Measurements from ENCODE around the gene ZFP30. TPM values are rescaled to one million over a fixed set of nuclear protein-coding genes. Genes with fewer than 3 reads are reported as not detected.

ZFP30 gene
- polyA plus RNA-seq, 2 of the 4 experiments (the other 2 are of a cell fraction): 9.0 to 9.2 TPM

GRCh38 chr19:37655689-37656371, 565 bp upstream of the ZFP30 start:
- Histone ChIP-seq H3K9me3 (peaks cover 75% of the 10 kb centered on the region), H3K4me1 (no peaks in the 10 kb centered on the region), H3K27ac (peak overlapping the region; percentile 88 to 89), H3K4me2 (peak overlapping the region; percentile 70), H3K4me3 (peak overlapping the region; percentile 66)
- DNase-seq (ENCODE audit: low read depth in 1 of 2, low spot score in 1 of 2): peak; percentile 81 to 91
- ChIA-PET POLR2A (no interaction called here), CTCF (interaction anchor here (2.2 kb wide), 1 partner anchor 8 kb away, joined by 8 read pairs; no protein-coding TSS in a partner anchor)
- WGBS (ENCODE audit: missing lambda C conversion rate): 37% methylated on average over 57 of the region's 57 CpGs
- FAIRE-seq: peak; percentile 32
- ATAC-seq: peak; percentile 83 to 85
- no peak for TF ChIP-seq RNF2 (IDR thresholded peaks at IDR 0.05; ENCODE audit: borderline replicate concordance, low read depth)
- no peak for TF ChIP-seq FOSB (CRISPR knock-in tag; IDR thresholded peaks at IDR 0.05)
- TF ChIP-seq PHF8 (IDR thresholded peaks at IDR 0.05; ENCODE audit: borderline replicate concordance, low read depth): 0 out of 2 replicates have a peak, but pooled peaks have one; percentile 25
- no peak for TF ChIP-seq CHD4 (IDR thresholded peaks at IDR 0.05; ENCODE audit: borderline replicate concordance)
- TF ChIP-seq JUNB (IDR thresholded peaks at IDR 0.05): no peak
- TF ChIP-seq HOXB5 (CRISPR knock-in tag; IDR thresholded peaks at IDR 0.05): 0 out of 2 replicates have a peak, but pooled peaks have one; percentile 26
- TF ChIP-seq HDAC2 (IDR thresholded peaks at IDR 0.05): no peak
- peak; percentile 63 for TF ChIP-seq POLR2A (IDR thresholded peaks at IDR 0.05; ENCODE audit: low read length)
- no peak for TF ChIP-seq BCL3 (IDR thresholded peaks at IDR 0.05)
- TF ChIP-seq MAZ (IDR thresholded peaks at IDR 0.05; ENCODE audit: borderline replicate concordance, low read depth, low read length): no peak
- TF ChIP-seq CEBPB (IDR thresholded peaks at IDR 0.05): no peak
- peak; percentile 55 for TF ChIP-seq GATA3 (IDR thresholded peaks at IDR 0.05; ENCODE audit: borderline replicate concordance)
- TF ChIP-seq TP53 (CRISPR knock-in tag; IDR thresholded peaks at IDR 0.05): no peak
- TF ChIP-seq CBX8 (IDR thresholded peaks at IDR 0.05): no peak
- no peak for TF ChIP-seq RFX5 (IDR thresholded peaks at IDR 0.05)
- TF ChIP-seq MAX (IDR thresholded peaks at IDR 0.05): peak; percentile 93
- no peak for TF ChIP-seq HES2 (IDR thresholded peaks at IDR 0.05)
- TF ChIP-seq NR3C1 (IDR thresholded peaks at IDR 0.05): no peak
- no peak for TF ChIP-seq ZC3H11A (IDR thresholded peaks at IDR 0.05)
- no peak for TF ChIP-seq KDM5A (IDR thresholded peaks at IDR 0.05)
- TF ChIP-seq JUN (IDR thresholded peaks at IDR 0.05): peak in 1 of 2 experiments; percentile 37; a peak in 2 of 5 replicates
- TF ChIP-seq HMGXB4 (CRISPR knock-in tag; IDR thresholded peaks at IDR 0.05; ENCODE audit: borderline replicate concordance): no peak
- TF ChIP-seq SREBF2 (IDR thresholded peaks at IDR 0.05): no peak; the same call in 1 of the 2 replicates
- no peak for TF ChIP-seq ESRRA (IDR thresholded peaks at IDR 0.05; ENCODE audit: borderline replicate concordance, low read length)
- TF ChIP-seq SMC3 (IDR thresholded peaks at IDR 0.05): 0 out of 3 replicates have a peak, but pooled peaks have one; percentile 1
- peak; percentile 10; the same call in 1 of the 2 replicates for TF ChIP-seq NPAS2 (CRISPR knock-in tag; IDR thresholded peaks at IDR 0.05; ENCODE audit: borderline replicate concordance)
- no peak for TF ChIP-seq ELK1 (IDR thresholded peaks at IDR 0.05; ENCODE audit: low read depth, low read length)
- TF ChIP-seq REST (IDR thresholded peaks at IDR 0.05): peak; percentile 83
- TF ChIP-seq MYC (IDR thresholded peaks at IDR 0.05; ENCODE audit: borderline replicate concordance, low read length): no peak
- no peak for TF ChIP-seq CTCF (IDR thresholded peaks at IDR 0.05)
- TF ChIP-seq EP300 (IDR thresholded peaks at IDR 0.05): no peak
